ENCODE measurements around the gene SEC24D. TPM values are rescaled to one million over a fixed set of nuclear protein-coding genes. Genes with fewer than 3 reads are reported as not detected.

The SEC24D gene
- total RNA-seq, 1 experiment from 2014 or later: 13.4 TPM

GRCh38 chr4:118814891-118815290 lies 21.0 kb downstream of the SEC24D start:
- TF ChIP-seq SIN3A (IDR thresholded peaks at IDR 0.05; ENCODE audit: borderline replicate concordance, insufficient read depth, low read depth, low read length) (no peak), TCF7L2 (IDR thresholded peaks at IDR 0.05; ENCODE audit: low read depth, low read length) (no peak), POLR2AphosphoS5 (IDR thresholded peaks at IDR 0.05; ENCODE audit: low read depth, low read length) (no peak), REST (IDR thresholded peaks at IDR 0.05; ENCODE audit: insufficient read depth in 1 of 2, low read depth in 2 of 2, low read length in 1 of 2) (no peak)
- TF ChIP-seq, protein P1, sequence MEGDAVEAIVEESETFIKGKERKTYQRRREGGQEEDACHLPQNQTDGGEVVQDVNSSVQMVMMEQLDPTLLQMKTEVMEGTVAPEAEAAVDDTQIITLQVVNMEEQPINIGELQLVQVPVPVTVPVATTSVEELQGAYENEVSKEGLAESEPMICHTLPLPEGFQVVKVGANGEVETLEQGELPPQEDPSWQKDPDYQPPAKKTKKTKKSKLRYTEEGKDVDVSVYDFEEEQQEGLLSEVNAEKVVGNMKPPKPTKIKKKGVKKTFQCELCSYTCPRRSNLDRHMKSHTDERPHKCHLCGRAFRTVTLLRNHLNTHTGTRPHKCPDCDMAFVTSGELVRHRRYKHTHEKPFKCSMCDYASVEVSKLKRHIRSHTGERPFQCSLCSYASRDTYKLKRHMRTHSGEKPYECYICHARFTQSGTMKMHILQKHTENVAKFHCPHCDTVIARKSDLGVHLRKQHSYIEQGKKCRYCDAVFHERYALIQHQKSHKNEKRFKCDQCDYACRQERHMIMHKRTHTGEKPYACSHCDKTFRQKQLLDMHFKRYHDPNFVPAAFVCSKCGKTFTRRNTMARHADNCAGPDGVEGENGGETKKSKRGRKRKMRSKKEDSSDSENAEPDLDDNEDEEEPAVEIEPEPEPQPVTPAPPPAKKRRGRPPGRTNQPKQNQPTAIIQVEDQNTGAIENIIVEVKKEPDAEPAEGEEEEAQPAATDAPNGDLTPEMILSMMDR (IDR thresholded peaks at IDR 0.05): no peak
- Histone ChIP-seq H3K27ac (ENCODE audit: low read length) (no peak overlapping the region), H3K27me3 (ENCODE audit: control insufficient read depth, insufficient read depth, low read length) (no peaks in the 10 kb centered on the region), H3K4me1 (ENCODE audit: control insufficient read depth, insufficient read depth, low read length) (no peaks in the 10 kb centered on the region), H3K9me3 (ENCODE audit: control insufficient read depth, insufficient read depth, low read depth, low read length) (no peaks in the 10 kb centered on the region), H3K4me3 (ENCODE audit: low read depth in 2 of 2, low read length in 2 of 2) (no peak overlapping the region), H3K36me3 (ENCODE audit: control insufficient read depth, insufficient read depth, low read length) (no peaks in the 10 kb centered on the region; the same call in 1 of the 2 replicates)
- DNase-seq (ENCODE audit: low read depth, low spot score) (no peak), ATAC-seq (no peak)
- in situ Hi-C loops (cut with HindIII; ENCODE audit: low pct_unique_long_range_greater_than_20kb, low sequenced_read_pairs) (no loop called here), intact Hi-C loops (cut with micrococcal nuclease; ENCODE audit: unreplicated experiment) (no loop called here)
- CTCF ChIA-PET: no interaction called here
- POLR2A ChIA-PET: no interaction called here
- BruUV-seq (replicated peaks): no TSS peak

DNA sequence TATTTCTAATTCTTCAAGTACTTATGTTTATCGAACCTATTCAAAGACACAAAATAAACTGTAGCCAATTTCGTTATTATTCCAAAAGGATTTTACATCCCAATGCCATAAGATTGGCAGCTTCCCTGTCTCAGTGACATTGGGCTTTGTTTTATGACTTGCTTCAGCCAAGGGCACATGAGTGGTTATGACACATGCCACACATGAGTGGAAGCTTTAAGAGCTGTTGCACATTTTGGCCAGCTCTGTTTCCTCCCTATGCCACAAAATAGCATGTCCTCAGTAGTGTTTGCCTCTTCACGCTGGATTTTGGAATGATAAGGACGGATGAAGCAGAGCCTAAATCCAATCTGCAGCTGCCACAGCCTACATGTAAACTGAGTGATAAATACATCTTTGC lies 21.9 kb downstream of the SEC24D start:
- no peak for TF ChIP-seq TCF7L2 (IDR thresholded peaks at IDR 0.05; ENCODE audit: low read depth, low read length)
- no peak for TF ChIP-seq REST (IDR thresholded peaks at IDR 0.05; ENCODE audit: insufficient read depth in 1 of 2, low read depth in 2 of 2, low read length in 1 of 2)
- TF ChIP-seq SIN3A (IDR thresholded peaks at IDR 0.05; ENCODE audit: borderline replicate concordance, insufficient read depth, low read depth, low read length): no peak
- TF ChIP-seq, protein P1 (IDR thresholded peaks at IDR 0.05): no peak
- no peak for TF ChIP-seq POLR2AphosphoS5 (IDR thresholded peaks at IDR 0.05; ENCODE audit: low read depth, low read length)
- ATAC-seq: no peak
- H3K27me3 ChIP-seq (ENCODE audit: control insufficient read depth, insufficient read depth, low read length): no peaks in the 10 kb centered on the region
- in situ Hi-C loops (cut with HindIII; ENCODE audit: low pct_unique_long_range_greater_than_20kb, low sequenced_read_pairs): no loop called here
- BruUV-seq (replicated peaks): no TSS peak
- no peak for DNase-seq (ENCODE audit: low read depth, low spot score)
- no peak overlapping the region for H3K27ac ChIP-seq (ENCODE audit: low read length)
- ChIA-PET CTCF (interaction anchor here (0.5 kb wide), 1 partner anchor 39 kb away, joined by 3 read pairs; no protein-coding TSS in a partner anchor), POLR2A (no interaction called here)
- H3K4me3 ChIP-seq (ENCODE audit: low read depth in 2 of 2, low read length in 2 of 2): no peak overlapping the region
- H3K9me3 ChIP-seq (ENCODE audit: control insufficient read depth, insufficient read depth, low read depth, low read length): no peaks in the 10 kb centered on the region
- no peaks in the 10 kb centered on the region; the same call in 1 of the 2 replicates for H3K36me3 ChIP-seq (ENCODE audit: control insufficient read depth, insufficient read depth, low read length)
- no peaks in the 10 kb centered on the region for H3K4me1 ChIP-seq (ENCODE audit: control insufficient read depth, insufficient read depth, low read length)
- intact Hi-C loops (cut with micrococcal nuclease; ENCODE audit: unreplicated experiment): no loop called here

Measured in Panc1 (cell line).